Uterus (tissue), 4 donors: ENCODE measurements around the gene ADAMTS15. TPM values are rescaled to one million over a fixed set of nuclear protein-coding genes. Genes with fewer than 3 reads are reported as not detected.

Experiments
- DNase-seq, 2 donors: peaks; one replicate each; pipeline ENCODE4 v3.0.0-alpha.2; 2019 to 2020
- H3K27ac ChIP-seq, 2 donors: fragments of 200-600 bp; sonication (generic); 1 replicate in 1 of 2; 2 replicates in 1 of 2; pipeline ENCODE4 v1.5.1; 2016 to 2018
- H3K27me3 ChIP-seq, 2 donors: fragments of 200-600 bp; sonication (generic); one replicate each; pipeline ENCODE4 v1.5.1; 2018 to 2019; ENCODE audit warnings: control low read depth in 1 of 2
- H3K36me3 ChIP-seq, 2 donors: fragments of 200-600 bp; sonication (generic); one replicate each; pipeline ENCODE4 v1.5.1; 2019; ENCODE audit warnings: control low read depth in 1 of 2
- H3K4me1 ChIP-seq, 2 donors: fragments of 200-600 bp; sonication (generic); one replicate each; pipeline ENCODE4 v1.5.1; 2018 to 2019; ENCODE audit warnings: control low read depth in 1 of 2
- H3K4me3 ChIP-seq, 2 donors: fragments of 200-600 bp; sonication (generic); 1 replicate in 1 of 2; 2 replicates in 1 of 2; pipeline ENCODE4 v1.5.1; 2018 to 2019; ENCODE audit warnings: mild to moderate bottlenecking in 1 of 2
- H3K9me3 ChIP-seq, 2 donors: fragments of 200-600 bp; sonication (generic); one replicate each; pipeline ENCODE4 v1.5.1; 2019; ENCODE audit warnings: control low read depth in 1 of 2
- CTCF ChIP-seq, 4 experiments: fragments of 200-600 bp in 2 of 4; fragments of 450-650 bp in 2 of 4; sonication (generic) in 2 of 4; IDR thresholded peaks; one replicate each; pipeline ENCODE4 v1.5.1; 2016 to 2019; ENCODE audit warnings: antibody characterized with exemption in 4 of 4, mild to moderate bottlenecking in 2 of 4, moderate library complexity in 1 of 4
- POLR2A ChIP-seq, 2 donors: fragments of 450-650 bp; IDR thresholded peaks; one replicate each; pipeline ENCODE4 v1.6.1; 2016; ENCODE audit warnings: antibody characterized with exemption in 2 of 2, mild to moderate bottlenecking in 1 of 2, moderate library complexity in 1 of 2
- intact Hi-C: fragments of 100-400 bp; cut with DNase I; formaldehyde crosslinking; loops from one replicate; pipeline ENCODE4 v1.15.1; 2023; ENCODE audit warnings: low total_unique reads
- total RNA-seq, 4 donors: library from RNA; depleted of rRNA in 3 of 4; stranded (reverse); fragments of >200 nt in 3 of 4; gene quantifications; one replicate each; pipeline versions ENCODE4 v1.1.0 to v1.2.4, GENCODE V29; 2014 to 2023
- donor health status: DM: yes; HTN: yes; CAD: no.

The ADAMTS15 gene
- total RNA-seq, 4 donors from 2014 or later = 2.0 to 16.6 (median 6.1) TPM

- Histone ChIP-seq H3K9me3 (no peaks in the 10 kb centered on the region), H3K27ac (no peak overlapping the region), H3K36me3 (no peaks in the 10 kb centered on the region), H3K27me3 (no peaks in the 10 kb centered on the region), H3K4me1 (peaks cover 0 to 2% of the 10 kb centered on the region in 2 donors), H3K4me3 (peak overlapping the region; percentile 39 to 58)
- intact Hi-C loops = no loop called here
- TF ChIP-seq CTCF (IDR thresholded peaks at IDR 0.05) = no peak
- no peak for TF ChIP-seq POLR2A (IDR thresholded peaks at IDR 0.05)
- DNase-seq = no peak
Observed at GRCh38 chr11:130448039-130448415, 418 bp upstream of the ADAMTS15 start.

GRCh38 chr11:130449310-130449990, 1.0 kb downstream of the ADAMTS15 start:
- no peak for TF ChIP-seq POLR2A (IDR thresholded peaks at IDR 0.05)
- no peak for TF ChIP-seq CTCF (IDR thresholded peaks at IDR 0.05)
- Histone ChIP-seq H3K27ac (peak overlapping the region; percentile 16 to 56), H3K9me3 (no peaks in the 10 kb centered on the region), H3K36me3 (no peaks in the 10 kb centered on the region), H3K27me3 (no peaks in the 10 kb centered on the region), H3K4me3 (peak overlapping the region; percentile 39 to 58), H3K4me1 (peaks cover 0 to 2% of the 10 kb centered on the region in 2 donors)
- DNase-seq = no peak
- intact Hi-C loops = no loop called here

- H3K36me3 ChIP-seq = no peaks in the 10 kb centered on the region
- peak overlapping the region; percentile 39 to 58 for H3K4me3 ChIP-seq
- peak overlapping the region; percentile 30 to 56 for H3K27ac ChIP-seq
- intact Hi-C loops = no loop called here
- peaks cover 0 to 2% of the 10 kb centered on the region in 2 donors for H3K4me1 ChIP-seq
- peak; percentile 75 to 89 for DNase-seq
- TF ChIP-seq CTCF (IDR thresholded peaks at IDR 0.05) (peak; percentile 27 to 54 (median 39)), POLR2A (IDR thresholded peaks at IDR 0.05) (peak in 1 of 2 donors; percentile 29)
- no peaks in the 10 kb centered on the region for H3K27me3 ChIP-seq
- H3K9me3 ChIP-seq = no peaks in the 10 kb centered on the region
Observed at GRCh38 chr11:130449996-130450769, 1.7 kb downstream of the ADAMTS15 start.

- H3K4me1 ChIP-seq = peaks cover 0 to 2% of the 10 kb centered on the region in 2 donors
- intact Hi-C loops = no loop called here
- no peak for TF ChIP-seq POLR2A (IDR thresholded peaks at IDR 0.05)
- no peak for TF ChIP-seq CTCF (IDR thresholded peaks at IDR 0.05)
- no peak for DNase-seq
- no peaks in the 10 kb centered on the region for H3K36me3 ChIP-seq
- H3K9me3 ChIP-seq = no peaks in the 10 kb centered on the region
- no peak overlapping the region for H3K4me3 ChIP-seq
- H3K27ac ChIP-seq = peak overlapping the region in 1 of 2 donors; percentile 8
- no peaks in the 10 kb centered on the region for H3K27me3 ChIP-seq
Observed at GRCh38 chr11:130451231-130452019, 3.0 kb downstream of the ADAMTS15 start.
